Measurements from ENCODE around the gene ZNF688.
"Not testable (repeated sequence)": the region's sequence is repeated elsewhere in the genome, so short reads cannot be mapped to it uniquely, and the experiment has no call there.

ZNF688 gene

DNA sequence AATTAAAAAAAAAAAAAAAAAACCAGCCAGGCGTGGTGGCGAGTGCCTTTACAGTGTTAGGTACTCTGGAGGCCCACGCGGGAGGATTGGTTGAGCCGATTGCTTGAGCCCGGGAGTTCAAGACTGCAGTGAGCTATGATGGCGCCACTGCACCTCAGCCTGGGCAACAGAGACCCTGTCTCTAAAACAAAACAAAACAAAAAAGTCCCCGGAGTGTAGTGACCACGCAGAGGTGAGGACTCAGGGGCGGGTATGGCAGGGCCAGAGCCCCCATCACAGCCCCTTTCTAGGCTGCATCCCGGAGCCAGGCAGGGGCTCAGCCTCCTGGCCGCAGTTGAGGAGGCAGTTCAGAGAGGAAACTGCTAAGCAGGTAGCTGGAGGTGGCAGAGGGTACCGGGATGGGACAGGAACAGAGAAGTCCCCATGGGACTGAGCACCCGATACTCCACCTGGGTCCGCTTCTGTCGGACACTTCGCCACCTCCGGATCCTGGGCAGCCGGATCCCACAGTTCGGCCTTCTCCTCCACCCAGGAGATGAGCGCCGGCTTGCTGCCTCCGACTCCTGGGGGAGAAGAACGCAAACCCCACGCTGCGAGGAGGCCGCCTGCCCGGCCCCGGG lies 37.7 kb downstream of the ZNF688 start:
- no peak for DNase-seq (ENCODE audit: low spot score)

DNA sequence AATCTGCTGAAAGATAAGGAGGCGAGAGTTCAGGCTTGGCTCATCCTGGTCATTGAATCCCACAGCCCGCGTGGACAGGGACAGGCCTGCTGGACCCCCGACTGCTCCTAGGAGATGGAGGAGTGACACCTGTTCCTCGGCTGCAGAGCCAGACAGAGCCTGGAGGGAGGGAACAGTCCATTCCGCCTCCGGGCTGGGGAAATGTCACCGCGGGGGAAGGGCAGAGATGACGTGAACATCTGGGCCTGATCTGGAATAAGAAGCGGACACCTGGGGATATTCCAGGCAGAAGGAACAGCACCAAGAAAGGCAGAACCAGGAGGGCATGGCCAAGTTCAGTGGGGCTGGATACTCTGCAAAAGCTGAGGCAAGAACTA lies 38.4 kb downstream of the ZNF688 start:
- DNase-seq (ENCODE audit: low spot score), result no peak

DNA sequence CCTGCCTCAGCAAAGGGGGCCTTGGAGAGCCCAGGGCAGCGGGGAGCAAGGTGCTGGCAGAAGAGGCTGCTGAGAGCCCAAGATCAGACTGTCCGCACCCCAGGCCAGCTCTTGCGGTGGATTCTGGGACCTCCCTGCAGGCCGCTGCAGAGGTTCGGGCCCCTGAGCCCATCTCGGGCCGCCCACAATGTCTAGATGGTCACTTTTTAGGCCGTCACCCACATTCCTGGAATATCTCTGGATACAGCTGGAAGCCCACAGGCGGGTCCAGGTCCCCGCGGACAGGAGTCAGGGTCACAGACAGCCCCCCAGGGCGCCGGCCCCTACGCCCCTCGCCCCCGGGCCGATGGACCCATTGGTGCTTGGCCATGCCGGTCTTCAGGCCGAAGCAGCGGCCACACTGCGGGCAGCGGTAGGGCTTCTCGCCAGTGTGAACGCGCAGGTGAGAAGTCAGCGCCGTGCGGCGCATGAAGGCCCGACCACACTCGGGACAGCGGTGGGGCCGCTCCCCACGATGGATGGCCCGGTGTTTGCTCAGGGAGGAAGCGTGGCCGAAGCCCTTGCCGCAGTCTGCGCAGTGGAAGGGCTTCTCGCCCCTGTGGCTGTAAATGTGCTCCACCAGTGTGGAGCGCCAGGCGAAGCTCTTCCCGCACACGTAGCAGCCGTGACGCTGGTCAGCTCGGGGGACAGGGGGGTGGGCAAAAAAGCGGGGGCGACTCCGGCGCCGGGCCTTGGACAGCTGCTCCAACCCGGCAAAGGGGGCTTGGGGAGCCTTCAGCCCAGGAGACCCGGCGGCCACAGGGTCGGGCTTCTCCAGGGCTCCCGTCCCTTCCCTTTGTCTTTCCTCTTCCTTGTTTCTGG lies 39.0 kb downstream of the ZNF688 start:
- no peak for DNase-seq (ENCODE audit: low spot score)

DNA sequence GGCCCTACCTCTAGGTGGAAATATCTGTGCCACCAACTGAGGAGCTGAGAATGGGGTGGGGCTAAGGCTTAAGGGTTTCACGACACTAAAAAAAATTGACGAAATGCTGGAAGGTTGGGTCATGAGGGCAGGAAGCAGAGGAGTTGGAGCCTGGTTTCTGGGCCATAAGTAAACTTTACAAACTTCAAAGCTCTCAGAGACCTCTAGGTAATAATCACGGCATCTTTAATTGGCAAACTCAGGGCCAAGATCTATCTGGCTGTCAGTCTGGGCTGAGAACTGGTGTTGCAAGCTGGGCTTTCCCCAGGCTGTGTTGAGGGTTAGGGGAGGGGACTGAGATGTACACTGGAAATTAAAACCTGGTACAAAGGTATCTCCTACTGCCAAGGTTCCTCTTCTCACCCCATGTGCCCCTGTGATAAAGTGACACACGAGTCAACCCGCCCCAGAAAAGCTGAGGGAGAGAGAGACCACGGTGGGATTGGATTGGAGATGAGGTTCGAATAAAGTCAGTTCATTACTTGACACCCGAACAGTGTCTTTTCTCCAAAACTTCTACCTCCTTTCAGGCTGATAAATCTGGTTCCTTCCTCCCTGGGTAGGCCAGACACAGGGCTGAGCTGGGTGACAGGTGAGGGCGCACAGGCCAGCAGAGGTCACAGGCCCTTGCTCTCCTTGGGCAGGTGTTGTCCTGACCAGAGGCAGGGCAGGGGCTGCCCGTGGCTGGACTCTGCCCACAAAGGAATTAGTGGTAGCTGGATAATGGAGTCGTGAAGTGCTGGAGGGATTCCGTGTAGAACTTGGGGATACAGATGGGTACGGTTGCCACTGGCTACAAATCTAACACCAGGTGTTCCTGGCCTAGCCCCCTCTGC lies 41.1 kb downstream of the ZNF688 start:
- DNase-seq (ENCODE audit: low spot score), result no peak

DNA sequence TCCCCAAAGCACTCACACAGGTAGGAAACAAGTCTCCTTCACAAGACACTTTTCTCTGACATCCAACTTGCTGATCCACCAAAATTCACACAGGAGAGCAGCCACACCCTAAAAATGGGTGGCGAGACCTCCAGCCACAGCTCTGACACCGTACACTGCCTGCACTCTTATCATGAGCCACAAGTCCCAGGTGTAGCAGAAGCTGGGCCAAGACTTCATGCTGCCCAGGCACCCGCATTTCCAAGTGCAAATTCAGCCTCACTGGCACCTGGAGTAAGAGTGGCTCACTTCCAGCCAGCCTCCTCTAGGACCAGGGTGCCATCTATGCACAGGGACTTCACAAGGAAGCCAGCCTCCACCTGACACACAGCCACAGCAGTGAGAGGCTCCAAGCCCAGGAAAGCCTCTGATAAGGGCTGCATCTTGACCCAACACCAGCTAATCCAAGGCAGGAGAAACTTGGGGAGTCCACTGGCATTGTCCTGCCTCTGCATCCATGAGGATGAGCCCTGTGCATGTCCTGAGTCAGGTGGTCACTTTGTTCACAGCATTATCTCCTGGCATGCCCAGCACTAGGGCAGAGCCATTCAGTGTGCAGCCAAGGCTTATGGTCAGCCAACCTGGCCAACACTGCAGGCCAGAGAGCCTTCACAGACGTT lies 42.6 kb downstream of the ZNF688 start:
- DNase-seq (ENCODE audit: low spot score), result no peak

DNA sequence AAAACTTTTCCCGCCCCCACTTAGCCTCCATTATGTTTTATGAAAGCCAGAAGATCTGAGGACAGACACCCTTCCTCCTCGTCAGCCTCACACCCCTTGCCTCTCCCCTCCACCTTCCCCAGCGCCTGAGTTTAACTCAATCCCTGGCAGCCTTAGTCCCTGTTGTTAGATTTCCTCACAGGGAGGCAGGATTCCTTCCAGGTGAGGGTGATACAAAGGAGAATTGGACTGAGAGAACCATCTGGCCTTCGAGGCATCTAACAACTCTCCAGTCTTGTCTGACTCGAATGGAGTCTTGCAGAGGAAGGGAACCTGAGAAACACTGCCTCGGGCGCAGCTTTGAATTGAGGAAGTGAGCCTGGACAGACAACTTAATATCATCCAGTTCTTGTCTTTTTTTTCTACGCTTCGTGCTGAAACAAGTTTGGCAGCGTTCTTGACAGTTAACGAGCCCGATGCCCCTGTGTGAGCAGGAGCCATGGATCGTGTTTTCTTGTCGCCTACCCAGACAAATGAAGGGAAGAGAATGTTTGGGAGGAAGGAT lies 43.8 kb downstream of the ZNF688 start:
- no peak for DNase-seq (ENCODE audit: low spot score)

DNA sequence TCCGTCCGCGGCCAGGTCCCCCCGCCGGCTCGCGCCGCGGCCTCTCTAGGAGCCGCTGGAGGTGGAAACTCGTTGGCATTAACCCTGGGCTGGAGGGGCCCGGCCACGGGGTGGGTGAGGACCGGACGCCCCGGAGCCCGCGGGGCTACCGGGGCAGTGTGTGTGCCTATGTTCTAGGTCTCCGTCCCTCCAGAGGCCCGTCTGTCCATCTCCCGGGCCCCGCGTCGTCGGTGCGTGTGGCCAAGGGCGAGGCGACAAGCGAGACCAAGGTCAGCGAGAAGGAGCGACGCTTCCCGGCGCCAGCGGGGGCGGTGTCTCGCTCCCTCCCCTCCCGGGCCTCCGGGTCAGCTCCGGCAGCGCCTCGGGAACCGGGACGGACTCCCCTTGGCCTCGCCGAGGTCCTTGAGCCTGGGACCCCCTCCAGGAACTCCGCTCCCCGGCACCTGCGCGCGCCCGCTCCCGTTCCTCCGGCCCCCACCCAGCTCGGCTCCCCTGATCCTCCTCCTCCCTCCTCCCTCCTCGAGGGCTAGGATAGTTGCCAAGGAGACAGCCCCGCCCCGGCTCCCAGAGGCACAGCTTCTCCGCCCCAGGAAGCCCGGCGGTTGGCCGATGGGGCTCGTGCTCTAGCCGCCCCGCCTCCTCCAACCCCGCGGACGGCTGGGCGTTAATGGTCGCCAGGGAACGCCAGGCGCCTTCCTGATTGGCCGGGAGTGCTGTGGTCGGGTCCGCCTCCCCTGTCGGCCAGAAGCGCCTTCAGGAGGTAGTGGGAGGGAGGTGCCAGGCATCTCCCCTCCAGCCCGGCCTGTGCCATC lies 44.5 kb downstream of the ZNF688 start:
- peak; percentile 99 for DNase-seq (ENCODE audit: low spot score)

DNA sequence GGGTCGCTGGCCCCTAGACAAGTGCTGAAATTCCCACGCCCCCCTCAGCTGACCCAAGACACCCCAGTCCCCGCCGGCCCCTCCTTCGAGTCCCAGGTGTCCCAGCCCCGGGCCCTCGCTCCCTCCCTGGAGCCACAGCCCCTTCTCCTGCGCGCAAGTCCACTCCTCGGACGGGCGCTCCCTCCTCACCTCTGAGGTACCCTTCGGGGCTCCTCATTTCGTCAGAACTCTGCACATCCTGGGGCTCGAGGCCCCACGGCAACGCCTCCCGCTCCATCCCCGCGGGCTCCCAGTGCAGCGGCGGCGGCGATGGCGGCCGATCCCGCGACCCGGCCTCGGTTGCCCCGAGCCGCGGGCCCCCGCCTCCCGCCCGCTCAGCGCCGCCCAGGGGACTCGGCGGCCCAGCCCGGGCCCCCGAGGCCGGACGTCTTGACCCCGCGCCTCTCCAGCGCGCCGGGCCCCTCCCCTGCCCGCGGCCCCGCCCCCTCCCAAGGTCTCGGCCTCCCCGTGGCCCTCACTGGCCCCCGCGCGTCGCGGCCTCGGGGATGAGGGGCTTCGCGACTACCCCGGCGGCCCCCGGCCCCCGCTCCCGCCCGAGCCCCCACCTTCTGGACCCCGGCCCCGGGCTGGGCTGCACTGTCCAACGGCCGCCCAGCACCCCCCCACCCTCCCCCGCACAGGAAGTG lies 45.2 kb downstream of the ZNF688 start, which contains the start of gene ZNF768:
Gene ZNF768, minus strand, starts transcription at position 430 of the 686 bp plus-strand sequence. Its CDS starts 153 bp downstream, at position 277.
- DNase-seq (ENCODE audit: low spot score), result peak; percentile 90

DNA sequence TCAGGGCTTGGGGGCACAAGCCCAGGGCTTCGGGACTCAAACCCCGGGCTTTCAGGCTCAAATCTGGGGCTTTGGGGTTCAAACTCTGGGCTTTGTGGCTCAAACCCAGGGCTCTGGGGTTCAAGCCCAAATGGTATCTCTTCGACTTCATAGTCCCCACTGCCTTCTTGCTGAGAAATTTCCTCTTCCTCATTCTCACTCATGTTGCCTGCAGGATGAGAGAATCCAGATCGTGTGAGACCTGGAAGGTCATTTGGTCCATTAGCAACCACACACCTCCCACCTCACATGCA lies 45.7 kb downstream of the ZNF688 start:
- no peak for DNase-seq (ENCODE audit: low spot score)

DNA sequence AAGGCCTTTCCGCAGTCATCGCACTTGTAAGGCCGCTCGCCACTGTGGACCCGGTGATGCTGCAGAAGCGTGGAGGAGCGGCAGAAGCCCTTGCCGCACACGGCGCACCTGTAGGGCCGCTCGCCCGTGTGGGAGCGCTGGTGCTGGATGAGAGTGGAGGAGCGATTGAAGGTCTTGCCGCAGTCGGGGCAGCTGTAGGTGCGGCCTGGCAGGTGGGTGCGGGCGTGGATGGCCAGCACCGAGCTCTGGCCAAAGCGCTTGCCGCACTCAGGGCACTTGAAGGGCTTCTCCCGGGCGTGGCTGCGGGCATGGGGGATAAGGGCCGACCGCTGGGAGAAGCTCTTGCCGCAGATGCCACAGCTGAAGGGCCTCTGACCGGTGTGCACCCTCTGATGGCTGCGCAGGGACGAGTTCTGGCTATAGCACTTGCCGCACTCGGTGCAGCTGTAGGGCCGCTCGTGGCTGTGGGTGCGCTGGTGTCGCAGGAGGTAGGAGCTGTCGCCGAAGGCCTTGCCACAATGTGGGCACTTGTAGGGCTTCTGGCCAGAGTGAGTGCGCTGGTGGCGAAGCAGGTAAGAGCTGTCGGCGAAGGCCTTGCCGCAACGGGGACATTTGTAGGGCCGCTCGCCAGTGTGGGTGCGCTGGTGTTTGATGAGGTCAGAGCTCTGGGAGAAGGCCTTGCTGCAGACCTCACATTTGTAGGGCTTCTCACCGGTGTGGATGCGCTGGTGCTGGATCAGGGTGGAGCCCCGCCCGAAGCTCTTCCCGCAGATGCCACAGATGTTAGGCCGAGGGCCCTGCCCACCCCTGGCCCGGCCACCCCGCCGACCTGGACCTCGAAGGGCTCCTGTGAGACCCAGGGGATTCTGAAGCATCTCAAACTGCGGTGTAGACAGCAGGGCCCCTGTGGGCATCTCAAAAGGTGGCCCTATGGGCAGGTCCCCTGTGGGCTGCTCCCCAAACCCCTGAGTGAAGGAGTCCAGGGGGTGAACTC lies 46.6 kb downstream of the ZNF688 start:
- DNase-seq (ENCODE audit: low spot score), result no peak

DNA sequence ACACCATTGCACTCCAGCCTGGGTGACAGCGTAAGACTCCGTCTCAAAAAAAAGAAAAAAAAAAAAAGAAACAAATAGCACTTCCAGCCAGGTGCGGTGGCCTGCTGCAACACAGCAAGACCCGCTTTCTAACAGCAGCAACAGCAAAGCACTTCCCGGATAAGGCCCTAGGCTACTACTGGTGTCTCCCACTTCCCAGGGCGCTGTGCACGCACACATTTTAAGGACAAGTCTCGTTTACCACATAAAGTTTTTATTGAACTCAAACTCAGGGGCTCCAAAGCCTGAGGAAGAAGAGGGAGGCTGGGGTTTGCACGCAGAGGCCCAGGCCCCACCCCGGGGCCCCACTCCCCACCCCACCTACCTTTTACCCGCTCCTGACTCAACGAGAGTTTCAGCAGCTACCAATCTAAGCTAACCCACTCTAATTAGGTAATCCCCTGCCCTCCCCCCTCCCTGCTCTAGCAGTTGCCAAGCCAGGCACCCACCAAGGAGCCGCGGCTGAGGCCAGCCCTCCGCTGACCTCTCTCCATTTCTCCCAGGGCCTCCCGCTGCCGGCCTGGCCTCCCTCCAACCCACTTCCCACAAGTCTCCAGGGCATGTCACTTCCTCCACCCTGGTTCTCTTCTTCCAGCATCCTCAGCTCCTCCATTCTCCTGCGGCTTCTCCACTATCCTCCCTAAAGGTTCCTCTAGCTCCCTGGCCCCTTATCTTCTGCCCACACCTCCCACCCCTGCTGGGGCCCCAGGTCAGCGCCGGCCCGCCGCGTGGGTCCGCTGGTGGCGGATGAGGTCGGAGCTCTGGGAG lies 47.5 kb downstream of the ZNF688 start:
- no peak for DNase-seq (ENCODE audit: low spot score)

DNA sequence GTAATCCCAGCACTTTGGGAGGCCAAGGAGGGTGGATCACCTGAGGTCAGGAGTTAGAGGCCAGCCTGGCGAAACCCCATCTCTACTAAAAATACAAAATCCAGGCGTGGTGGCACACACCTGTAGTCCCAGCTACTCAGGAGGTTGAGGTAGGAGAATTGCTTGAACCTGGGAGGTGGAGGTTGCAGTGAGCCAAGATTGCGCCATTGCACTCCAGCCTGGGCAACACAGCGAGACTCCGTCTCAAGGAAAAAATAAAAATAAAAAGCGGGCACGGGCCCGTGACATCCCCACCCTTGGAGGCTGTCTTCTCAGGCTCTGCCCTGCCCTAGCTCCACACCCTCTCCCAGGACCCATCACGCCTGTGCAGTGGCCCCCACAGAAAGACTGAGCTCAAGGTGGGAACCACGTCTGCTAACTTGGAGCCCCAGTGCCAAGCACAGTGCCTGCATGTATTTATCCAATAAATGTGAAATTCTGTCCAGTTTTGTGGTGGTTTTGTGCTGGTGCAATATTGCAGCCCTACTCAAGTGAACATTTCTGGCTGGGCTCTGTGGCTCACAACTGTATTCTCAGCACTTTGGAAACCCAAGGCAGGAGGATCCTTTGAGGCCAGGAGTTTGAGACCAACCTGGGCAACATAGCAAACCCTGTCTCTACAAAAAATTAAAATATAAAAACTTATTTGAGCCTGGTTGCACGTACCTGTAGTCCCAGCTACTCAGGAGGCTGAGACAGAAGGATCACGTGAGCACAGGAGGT lies 48.6 kb downstream of the ZNF688 start:
- DNase-seq (ENCODE audit: low spot score), result not testable (repeated sequence)

DNA sequence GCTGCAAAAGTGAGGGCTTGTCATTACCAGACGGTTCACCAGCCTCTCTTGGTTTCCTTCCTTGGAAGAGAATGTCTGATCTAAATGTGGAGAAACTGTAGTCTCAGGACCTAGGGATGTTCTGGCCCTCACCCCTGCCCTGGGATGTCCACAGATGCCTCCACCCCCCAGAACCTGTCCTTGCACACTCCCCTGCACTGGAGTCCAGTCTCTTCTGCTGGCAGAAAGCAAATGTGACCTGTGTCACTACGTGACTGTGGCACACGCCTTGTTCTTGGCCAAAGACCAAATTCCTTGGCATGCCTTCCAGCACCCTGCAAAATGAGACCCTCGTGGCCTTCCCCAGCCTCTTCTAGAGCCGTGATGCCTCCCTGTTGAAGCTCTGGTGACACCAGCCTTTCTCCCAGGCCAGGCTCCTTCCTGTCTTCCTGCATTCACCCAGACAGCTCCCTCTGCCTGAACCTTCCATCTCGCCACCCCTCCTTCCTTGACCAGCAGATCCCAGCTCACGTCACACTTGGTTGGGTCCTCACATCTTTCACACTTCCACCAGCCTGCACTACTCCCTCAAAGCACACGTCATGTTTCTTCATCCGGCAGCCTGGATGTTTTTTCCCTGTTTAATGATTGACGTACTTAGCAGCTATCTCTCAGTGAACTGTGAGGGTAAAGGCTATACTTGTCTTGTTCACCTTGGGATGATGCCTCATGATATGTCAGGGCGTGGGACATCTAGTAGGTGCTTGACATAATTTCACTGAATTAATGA lies 49.5 kb downstream of the ZNF688 start:
- DNase-seq (ENCODE audit: low spot score), result no peak

DNA sequence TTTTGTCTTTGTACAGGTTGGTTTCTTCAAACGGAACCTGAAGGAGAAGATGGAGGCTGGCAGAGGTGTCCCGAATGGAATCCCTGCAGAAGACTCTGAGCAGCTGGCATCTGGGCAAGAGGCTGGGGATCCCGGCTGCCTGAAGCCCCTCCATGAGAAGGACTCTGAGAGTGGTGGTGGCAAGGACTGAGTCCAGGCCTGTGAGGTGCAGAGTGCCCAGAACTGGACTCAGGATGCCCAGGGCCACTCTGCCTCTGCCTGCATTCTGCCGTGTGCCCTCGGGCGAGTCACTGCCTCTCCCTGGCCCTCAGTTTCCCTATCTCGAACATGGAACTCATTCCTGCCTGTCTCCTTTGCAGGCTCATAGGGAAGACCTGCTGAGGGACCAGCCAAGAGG lies 50.0 kb downstream of the ZNF688 start:
- DNase-seq (ENCODE audit: low spot score), result no peak
